Measurements from ENCODE around the gene LBHD2. TPM values are rescaled to one million over a fixed set of nuclear protein-coding genes. Genes with fewer than 3 reads are reported as not detected.

The LBHD2 gene
- total RNA-seq, 1 donor from 2014 or later: not detected

DNA sequence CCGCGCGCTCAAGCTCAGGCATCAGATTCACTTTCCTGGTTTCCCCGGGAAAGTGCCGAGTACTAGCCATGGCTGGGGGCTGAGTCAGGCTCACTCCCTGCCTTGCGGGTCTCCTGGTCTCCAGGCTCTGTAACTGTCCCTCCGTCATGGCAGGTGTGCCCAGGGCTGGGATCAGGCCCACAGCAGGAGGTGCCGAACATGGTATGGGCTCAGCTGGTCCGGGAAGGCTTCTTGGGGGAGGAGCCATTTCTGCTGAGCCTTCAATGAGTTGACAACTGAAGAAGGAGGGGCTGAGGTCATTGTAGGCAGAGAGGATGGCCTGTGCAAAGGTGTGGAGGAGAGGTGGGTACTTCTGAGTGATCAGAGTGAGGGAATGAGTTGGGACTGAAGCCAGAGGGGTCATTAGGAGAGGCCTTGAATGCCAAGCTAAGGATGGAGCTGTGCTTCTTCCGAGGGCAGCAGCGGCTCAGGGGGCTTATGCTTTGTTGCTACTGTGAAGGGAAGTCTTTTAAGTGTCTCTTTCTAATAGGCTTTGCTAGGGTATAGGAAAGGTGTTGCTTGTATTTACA lies 11.3 kb downstream of the LBHD2 start:
- TF ChIP-seq, protein P1, sequence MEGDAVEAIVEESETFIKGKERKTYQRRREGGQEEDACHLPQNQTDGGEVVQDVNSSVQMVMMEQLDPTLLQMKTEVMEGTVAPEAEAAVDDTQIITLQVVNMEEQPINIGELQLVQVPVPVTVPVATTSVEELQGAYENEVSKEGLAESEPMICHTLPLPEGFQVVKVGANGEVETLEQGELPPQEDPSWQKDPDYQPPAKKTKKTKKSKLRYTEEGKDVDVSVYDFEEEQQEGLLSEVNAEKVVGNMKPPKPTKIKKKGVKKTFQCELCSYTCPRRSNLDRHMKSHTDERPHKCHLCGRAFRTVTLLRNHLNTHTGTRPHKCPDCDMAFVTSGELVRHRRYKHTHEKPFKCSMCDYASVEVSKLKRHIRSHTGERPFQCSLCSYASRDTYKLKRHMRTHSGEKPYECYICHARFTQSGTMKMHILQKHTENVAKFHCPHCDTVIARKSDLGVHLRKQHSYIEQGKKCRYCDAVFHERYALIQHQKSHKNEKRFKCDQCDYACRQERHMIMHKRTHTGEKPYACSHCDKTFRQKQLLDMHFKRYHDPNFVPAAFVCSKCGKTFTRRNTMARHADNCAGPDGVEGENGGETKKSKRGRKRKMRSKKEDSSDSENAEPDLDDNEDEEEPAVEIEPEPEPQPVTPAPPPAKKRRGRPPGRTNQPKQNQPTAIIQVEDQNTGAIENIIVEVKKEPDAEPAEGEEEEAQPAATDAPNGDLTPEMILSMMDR (IDR thresholded peaks at IDR 0.05): no peak
- Mint-ChIP-seq H3K4me1 (ENCODE audit: unreplicated experiment) (peaks cover 4% of the 10 kb centered on the region), H3K27ac (ENCODE audit: unreplicated experiment) (no peak overlapping the region), H3K9me3 (ENCODE audit: unreplicated experiment) (no peaks in the 10 kb centered on the region), H3K4me3 (ENCODE audit: unreplicated experiment) (no peak overlapping the region), H3K27me3 (ENCODE audit: unreplicated experiment) (peaks cover 3% of the 10 kb centered on the region), H3K36me3 (ENCODE audit: unreplicated experiment) (no peaks in the 10 kb centered on the region)
- no peak for DNase-seq (ENCODE audit: extremely low spot score, unreplicated experiment)

GRCh38 chr14:103096387-103096786 lies 12.4 kb downstream of the LBHD2 start:
- Mint-ChIP-seq H3K27me3 (ENCODE audit: unreplicated experiment) (peaks cover 3% of the 10 kb centered on the region), H3K36me3 (ENCODE audit: unreplicated experiment) (no peaks in the 10 kb centered on the region), H3K4me3 (ENCODE audit: unreplicated experiment) (no peak overlapping the region), H3K4me1 (ENCODE audit: unreplicated experiment) (peaks cover 4% of the 10 kb centered on the region), H3K27ac (ENCODE audit: unreplicated experiment) (no peak overlapping the region), H3K9me3 (ENCODE audit: unreplicated experiment) (no peaks in the 10 kb centered on the region)
- TF ChIP-seq, protein P1 (IDR thresholded peaks at IDR 0.05): no peak
- DNase-seq (ENCODE audit: extremely low spot score, unreplicated experiment): no peak

GRCh38 chr14:103097244-103097993 lies 13.4 kb downstream of the LBHD2 start:
- Mint-ChIP-seq H3K4me1 (ENCODE audit: unreplicated experiment) (peaks cover 4% of the 10 kb centered on the region), H3K36me3 (ENCODE audit: unreplicated experiment) (no peaks in the 10 kb centered on the region), H3K27me3 (ENCODE audit: unreplicated experiment) (peaks cover 3% of the 10 kb centered on the region), H3K4me3 (ENCODE audit: unreplicated experiment) (no peak overlapping the region), H3K9me3 (ENCODE audit: unreplicated experiment) (no peaks in the 10 kb centered on the region), H3K27ac (ENCODE audit: unreplicated experiment) (no peak overlapping the region)
- TF ChIP-seq, protein P1 (IDR thresholded peaks at IDR 0.05): no peak
- no peak for DNase-seq (ENCODE audit: extremely low spot score, unreplicated experiment)

- Mint-ChIP-seq H3K27me3 (ENCODE audit: unreplicated experiment) (peaks cover 3% of the 10 kb centered on the region), H3K27ac (ENCODE audit: unreplicated experiment) (no peak overlapping the region), H3K4me1 (ENCODE audit: unreplicated experiment) (peaks cover 4% of the 10 kb centered on the region), H3K9me3 (ENCODE audit: unreplicated experiment) (no peaks in the 10 kb centered on the region), H3K36me3 (ENCODE audit: unreplicated experiment) (no peaks in the 10 kb centered on the region), H3K4me3 (ENCODE audit: unreplicated experiment) (no peak overlapping the region)
- no peak for DNase-seq (ENCODE audit: extremely low spot score, unreplicated experiment)
- TF ChIP-seq, protein P1 (IDR thresholded peaks at IDR 0.05): no peak
These were observed 14.3 kb downstream of the LBHD2 start for GRCh38 chr14:103097994-103098957.

Data from osteocyte (in vitro differentiated cells).